ENCODE data around the gene TPRX2.

DNA sequence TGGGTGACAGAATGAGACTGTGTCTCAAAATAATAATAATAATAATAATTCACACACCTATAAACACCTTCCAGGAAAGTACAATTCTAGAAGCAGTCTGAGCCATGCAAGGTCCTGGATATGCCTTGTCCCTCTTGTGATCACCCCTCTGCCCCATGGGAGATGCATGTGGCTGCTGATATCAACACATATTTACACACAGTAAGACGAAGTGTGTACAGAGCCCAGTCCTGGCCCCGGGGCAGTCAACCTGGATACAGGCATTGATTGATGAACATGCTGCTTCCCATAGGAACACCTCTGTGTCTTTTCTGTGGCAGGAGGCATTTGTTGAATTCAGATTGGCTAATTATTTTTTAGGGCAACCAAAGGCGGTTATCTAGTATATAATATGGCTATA lies 23.9 kb downstream of the TPRX2 start:
- TF ChIP-seq, protein P1, sequence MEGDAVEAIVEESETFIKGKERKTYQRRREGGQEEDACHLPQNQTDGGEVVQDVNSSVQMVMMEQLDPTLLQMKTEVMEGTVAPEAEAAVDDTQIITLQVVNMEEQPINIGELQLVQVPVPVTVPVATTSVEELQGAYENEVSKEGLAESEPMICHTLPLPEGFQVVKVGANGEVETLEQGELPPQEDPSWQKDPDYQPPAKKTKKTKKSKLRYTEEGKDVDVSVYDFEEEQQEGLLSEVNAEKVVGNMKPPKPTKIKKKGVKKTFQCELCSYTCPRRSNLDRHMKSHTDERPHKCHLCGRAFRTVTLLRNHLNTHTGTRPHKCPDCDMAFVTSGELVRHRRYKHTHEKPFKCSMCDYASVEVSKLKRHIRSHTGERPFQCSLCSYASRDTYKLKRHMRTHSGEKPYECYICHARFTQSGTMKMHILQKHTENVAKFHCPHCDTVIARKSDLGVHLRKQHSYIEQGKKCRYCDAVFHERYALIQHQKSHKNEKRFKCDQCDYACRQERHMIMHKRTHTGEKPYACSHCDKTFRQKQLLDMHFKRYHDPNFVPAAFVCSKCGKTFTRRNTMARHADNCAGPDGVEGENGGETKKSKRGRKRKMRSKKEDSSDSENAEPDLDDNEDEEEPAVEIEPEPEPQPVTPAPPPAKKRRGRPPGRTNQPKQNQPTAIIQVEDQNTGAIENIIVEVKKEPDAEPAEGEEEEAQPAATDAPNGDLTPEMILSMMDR (conservative IDR thresholded peaks at IDR 0.05; ENCODE audit: low read depth, low read length): no peak
- no peak for TF ChIP-seq EZH2 (IDR thresholded peaks at IDR 0.05; ENCODE audit: borderline replicate concordance, low read depth, low read length, poor library complexity, severe bottlenecking)
